Trophoblast cell (in vitro differentiated cells and primary cell): ENCODE measurements around the gene KCNMA1.

Experiments
- DNase-seq, 2 donors: peaks; one replicate each; pipeline ENCODE4 v3.0.0-alpha.2; 2016
- H2AFZ ChIP-seq: 2 replicates; pipeline ENCODE4 v1.6.1; 2013; ENCODE audit warnings: low read length, moderate library complexity, mild to moderate bottlenecking; ENCODE audit not compliant: insufficient read depth, poor library complexity
- H2AK5ac ChIP-seq: 2 replicates; pipeline ENCODE4 v1.6.1; 2013; ENCODE audit warnings: mild to moderate bottlenecking, low read length
- H2BK120ac ChIP-seq: 2 replicates; pipeline ENCODE4 v1.6.1; 2013; ENCODE audit warnings: low read length, mild to moderate bottlenecking, moderate library complexity; ENCODE audit not compliant: insufficient read depth, poor library complexity
- H2BK12ac ChIP-seq: 2 replicates; pipeline ENCODE4 v1.6.1; 2013; ENCODE audit warnings: mild to moderate bottlenecking, low read length, moderate library complexity
- H2BK5ac ChIP-seq: 2 replicates; pipeline ENCODE4 v1.6.1; 2013; ENCODE audit warnings: low read length, low read depth, moderate library complexity, mild to moderate bottlenecking; ENCODE audit not compliant: poor library complexity
- H3K14ac ChIP-seq: 2 replicates; pipeline ENCODE4 v1.6.1; 2013; ENCODE audit warnings: mild to moderate bottlenecking, low read length
- H3K18ac ChIP-seq: 2 replicates; pipeline ENCODE4 v1.6.1; 2013; ENCODE audit warnings: mild to moderate bottlenecking, low read length
- H3K23ac ChIP-seq: 2 replicates; pipeline ENCODE4 v1.6.1; 2013; ENCODE audit warnings: low read length
- H3K27ac ChIP-seq: 2 replicates; pipeline ENCODE4 v1.5.1; 2013; ENCODE audit warnings: low read depth, mild to moderate bottlenecking, inconsistent platforms, low read length, moderate library complexity
- H3K27me3 ChIP-seq: 2 replicates; pipeline ENCODE4 v1.6.1; 2013; ENCODE audit warnings: inconsistent platforms, mild to moderate bottlenecking, low read length, moderate library complexity; ENCODE audit not compliant: insufficient read depth
- H3K36me3 ChIP-seq, 2 experiments: 1 replicate in 1 of 2; 2 replicates in 1 of 2; pipeline ENCODE4 v1.6.1; 2013; ENCODE audit warnings: low read length in 2 of 2, mild to moderate bottlenecking in 2 of 2, moderate library complexity in 1 of 2; ENCODE audit not compliant: insufficient read depth in 2 of 2, control insufficient read depth in 1 of 2
- H3K4ac ChIP-seq: 2 replicates; pipeline ENCODE4 v1.6.1; 2013; ENCODE audit warnings: low read depth, mild to moderate bottlenecking, low read length, moderate library complexity
- H3K4me1 ChIP-seq, 2 experiments: 1 replicate in 1 of 2; 2 replicates in 1 of 2; pipeline ENCODE4 v1.6.1; 2013; ENCODE audit warnings: low read length in 2 of 2, mild to moderate bottlenecking in 2 of 2, moderate library complexity in 1 of 2; ENCODE audit not compliant: insufficient read depth in 2 of 2, control insufficient read depth in 1 of 2
- H3K4me2 ChIP-seq: 2 replicates; pipeline ENCODE4 v1.6.1; 2013; ENCODE audit warnings: inconsistent platforms, mild to moderate bottlenecking, low read length, moderate library complexity
- H3K4me3 ChIP-seq: 2 replicates; pipeline ENCODE4 v1.5.1; 2013; ENCODE audit warnings: mild to moderate bottlenecking, low read depth, low read length, inconsistent platforms
- H3K79me1 ChIP-seq: one replicate; pipeline ENCODE4 v1.6.1; 2013; ENCODE audit warnings: low read length
- H3K79me2 ChIP-seq: 2 replicates; pipeline ENCODE4 v1.6.1; 2013; ENCODE audit warnings: low read length, mild to moderate bottlenecking; ENCODE audit not compliant: control insufficient read depth, insufficient read depth, poor library complexity
- H3K9ac ChIP-seq: 2 replicates; pipeline ENCODE4 v1.6.1; 2013; ENCODE audit warnings: mild to moderate bottlenecking, low read length
- H3K9me3 ChIP-seq: 2 replicates; pipeline ENCODE4 v1.6.1; 2013; ENCODE audit warnings: low read depth, mild to moderate bottlenecking, control low read depth, inconsistent platforms, low read length; ENCODE audit not compliant: insufficient read depth
- H4K12ac ChIP-seq: 2 replicates; pipeline ENCODE4 v1.6.1; 2013; ENCODE audit warnings: low read depth, mild to moderate bottlenecking, low read length, moderate library complexity
- H4K8ac ChIP-seq: 2 replicates; pipeline ENCODE4 v1.6.1; 2013; ENCODE audit warnings: low read depth, mild to moderate bottlenecking, low read length, moderate library complexity
- H4K91ac ChIP-seq: one replicate; pipeline ENCODE4 v1.6.1; 2013; ENCODE audit warnings: low read depth, mild to moderate bottlenecking, low read length, moderate library complexity
- WGBS: extraction: QIAGEN DNeasy Blood & Tissue Kit; methylation state at CpG from one replicate; pipeline ENCODE4 v1.1.7; 2013; ENCODE audit warnings: missing lambda C conversion rate; ENCODE audit not compliant: insufficient read length, insufficient coverage; ENCODE audit errors: extremely low coverage; 5-methylcytosine and 5-hydroxymethylcytosine counted together

The KCNMA1 gene

DNA sequence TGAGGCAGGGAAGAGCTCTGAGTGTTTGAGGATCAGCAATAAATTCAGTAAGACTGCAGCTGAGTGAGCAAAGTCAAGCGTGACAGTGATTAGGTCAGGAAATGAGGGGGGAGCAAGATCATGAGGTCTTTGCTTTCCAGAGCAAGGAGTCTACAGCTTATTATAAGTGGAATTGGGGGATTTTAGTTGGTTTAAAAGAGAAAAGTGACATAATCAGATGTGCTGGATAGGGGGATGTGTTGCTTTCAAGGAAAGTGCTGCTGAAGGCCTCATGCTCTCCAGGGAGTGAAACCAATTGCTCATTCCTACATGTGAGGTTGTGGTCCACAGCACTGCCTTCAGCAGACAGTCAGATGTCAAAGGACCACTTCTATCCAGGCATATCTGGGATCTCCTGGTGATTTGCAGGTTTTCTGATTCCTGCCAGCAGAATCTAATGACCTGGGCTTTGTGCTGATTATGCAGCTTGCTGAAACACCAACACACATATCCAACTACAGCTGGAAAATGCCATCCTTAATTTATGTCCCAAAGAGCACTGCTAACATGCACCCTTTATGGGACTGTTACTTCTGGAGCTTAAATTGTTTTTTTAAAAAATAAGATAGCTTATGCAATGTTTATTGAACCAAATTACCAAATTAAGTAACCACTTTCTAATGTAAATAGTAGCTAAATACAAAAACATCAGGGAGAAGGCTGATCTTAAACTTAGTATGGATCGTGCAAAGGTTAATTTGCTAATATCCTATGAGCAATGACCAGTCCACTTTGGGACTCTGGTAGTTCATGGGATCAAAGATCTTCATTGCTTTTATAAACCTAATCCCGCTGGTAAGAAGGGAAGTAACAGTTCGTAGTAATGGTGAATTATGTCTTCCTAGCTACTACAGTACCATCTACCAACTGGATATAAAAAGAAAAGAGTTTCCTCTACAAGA, 607.6 kb downstream of the KCNMA1 start:
- no peaks in the 10 kb centered on the region for H3K27me3 ChIP-seq

DNA sequence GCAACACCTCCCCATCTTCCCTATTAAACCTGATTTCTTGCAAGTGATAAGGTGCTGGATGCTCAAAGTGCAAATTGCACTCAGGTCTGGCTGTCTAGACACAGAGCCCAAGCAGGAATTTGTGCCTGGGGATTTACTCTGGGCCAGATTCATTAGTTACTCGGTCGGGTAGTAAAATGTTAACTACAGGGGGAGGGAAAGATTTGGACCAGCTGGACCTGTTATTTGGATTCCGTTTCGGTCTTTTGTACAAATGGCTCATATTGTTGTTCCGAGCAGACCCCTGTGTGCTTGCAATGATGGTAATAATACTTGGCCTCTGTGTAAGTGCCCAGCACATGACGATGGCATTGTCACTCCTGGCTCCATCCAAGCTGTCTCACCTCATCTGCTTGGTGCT, 609.6 kb downstream of the KCNMA1 start:
- no peak overlapping the region for H3K9ac ChIP-seq
- no peaks in the 10 kb centered on the region for H3K79me1 ChIP-seq
- no peak overlapping the region for H3K4me2 ChIP-seq
- peaks cover 0 to 5% of the 10 kb centered on the region in 2 experiments for H3K4me1 ChIP-seq
- H3K27me3 ChIP-seq, result no peaks in the 10 kb centered on the region
- no peak overlapping the region for H2AFZ ChIP-seq
- H3K79me2 ChIP-seq, result no peaks in the 10 kb centered on the region
- H2BK5ac ChIP-seq, result no peak overlapping the region
- H2BK12ac ChIP-seq, result no peak overlapping the region
- no peak for DNase-seq
- no peak overlapping the region for H4K8ac ChIP-seq
- H3K9me3 ChIP-seq, result peaks cover 1% of the 10 kb centered on the region
- no peak overlapping the region for H3K4me3 ChIP-seq
- no peak overlapping the region for H2AK5ac ChIP-seq
- H2BK120ac ChIP-seq, result no peak overlapping the region
- H4K12ac ChIP-seq, result no peak overlapping the region
- no CpG with 5 or more reads among the region's 6 CpGs for WGBS
- no peak overlapping the region for H4K91ac ChIP-seq
- no peak overlapping the region for H3K18ac ChIP-seq
- H3K27ac ChIP-seq, result no peak overlapping the region
- H3K36me3 ChIP-seq, result peaks cover 2 to 6% of the 10 kb centered on the region in 2 experiments
- no peak overlapping the region for H3K14ac ChIP-seq
- no peak overlapping the region for H3K23ac ChIP-seq
- H3K4ac ChIP-seq, result no peak overlapping the region

More for the DNA sequence above, 607.6 kb downstream of the KCNMA1 start:
- no peak overlapping the region for H3K14ac ChIP-seq
- no peak overlapping the region for H3K9ac ChIP-seq
- peaks cover 2 to 6% of the 10 kb centered on the region in 2 experiments for H3K36me3 ChIP-seq
- no peak overlapping the region for H4K8ac ChIP-seq
- H4K12ac ChIP-seq, result no peak overlapping the region
- peaks cover 0 to 5% of the 10 kb centered on the region in 2 experiments for H3K4me1 ChIP-seq
- no peak overlapping the region for H3K18ac ChIP-seq
- no peak overlapping the region for H3K4ac ChIP-seq
- H2AFZ ChIP-seq, result no peak overlapping the region
- peaks cover 1% of the 10 kb centered on the region for H3K9me3 ChIP-seq
- H2AK5ac ChIP-seq, result no peak overlapping the region
- no CpG with 5 or more reads among the region's 4 CpGs for WGBS
- no peak overlapping the region for H2BK120ac ChIP-seq
- no peak for DNase-seq
- H3K79me1 ChIP-seq, result no peaks in the 10 kb centered on the region
- no peak overlapping the region for H2BK5ac ChIP-seq
- no peak overlapping the region for H3K27ac ChIP-seq
- no peak overlapping the region for H3K4me3 ChIP-seq
- no peaks in the 10 kb centered on the region for H3K79me2 ChIP-seq
- no peak overlapping the region for H4K91ac ChIP-seq
- no peak overlapping the region for H2BK12ac ChIP-seq
- H3K4me2 ChIP-seq, result no peak overlapping the region
- no peak overlapping the region for H3K23ac ChIP-seq

DNA sequence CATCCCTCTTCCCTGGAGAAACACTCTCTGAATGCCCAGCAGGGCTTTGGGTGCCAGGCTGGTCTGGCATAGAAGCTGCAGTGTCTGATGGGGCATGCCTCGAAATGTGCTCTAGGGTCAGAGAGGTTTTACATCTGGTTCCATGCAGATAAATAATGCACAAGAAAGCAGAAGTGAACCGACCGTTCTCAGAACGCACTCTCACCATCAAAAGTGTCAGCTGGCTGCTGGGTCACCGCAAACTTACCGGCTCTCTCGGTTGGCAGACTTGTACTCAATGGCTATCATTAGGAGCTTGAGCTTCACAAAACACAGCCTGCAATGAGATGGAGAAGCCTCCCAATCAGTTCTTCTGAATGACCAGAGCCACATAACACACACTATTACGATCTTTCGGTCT, 610.0 kb downstream of the KCNMA1 start:
- H2BK12ac ChIP-seq, result no peak overlapping the region
- H3K27ac ChIP-seq, result no peak overlapping the region
- no peak overlapping the region for H2BK5ac ChIP-seq
- H3K27me3 ChIP-seq, result no peaks in the 10 kb centered on the region
- H4K12ac ChIP-seq, result no peak overlapping the region
- no peak overlapping the region for H3K9ac ChIP-seq
- no peak for DNase-seq
- no peak overlapping the region for H4K8ac ChIP-seq
- no peaks in the 10 kb centered on the region for H3K79me2 ChIP-seq
- no peak overlapping the region for H2AFZ ChIP-seq
- H3K36me3 ChIP-seq, result peaks cover 2 to 6% of the 10 kb centered on the region in 2 experiments
- no peak overlapping the region for H4K91ac ChIP-seq
- WGBS, result no CpG with 5 or more reads among the region's 9 CpGs
- no peak overlapping the region for H3K4me2 ChIP-seq
- H3K4me1 ChIP-seq, result peaks cover 0 to 5% of the 10 kb centered on the region in 2 experiments
- H3K14ac ChIP-seq, result no peak overlapping the region
- H3K4ac ChIP-seq, result no peak overlapping the region
- no peak overlapping the region for H3K4me3 ChIP-seq
- H3K9me3 ChIP-seq, result peaks cover 1% of the 10 kb centered on the region
- H2BK120ac ChIP-seq, result no peak overlapping the region
- no peak overlapping the region for H2AK5ac ChIP-seq
- H3K18ac ChIP-seq, result no peak overlapping the region
- H3K79me1 ChIP-seq, result no peaks in the 10 kb centered on the region
- H3K23ac ChIP-seq, result no peak overlapping the region

DNA sequence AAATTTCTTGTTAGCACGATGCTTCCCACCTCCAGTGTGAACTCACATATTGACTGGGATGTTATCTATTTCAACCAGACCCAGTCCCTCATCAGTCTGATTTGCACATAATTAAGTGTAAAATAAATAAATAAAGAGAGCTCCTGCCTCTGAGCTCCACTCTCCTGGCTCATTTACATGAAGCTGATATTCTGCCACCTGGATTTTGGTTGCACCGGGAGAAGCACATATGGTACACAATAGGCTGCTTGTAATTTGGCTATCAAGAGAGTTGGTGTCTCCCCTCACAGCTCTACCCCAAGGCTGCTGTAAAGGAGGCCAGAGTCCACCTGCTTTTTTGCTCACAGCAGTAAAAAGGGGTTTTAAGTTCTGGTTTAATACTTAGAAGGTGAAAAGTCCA, 610.5 kb downstream of the KCNMA1 start:
- Histone ChIP-seq H2AFZ (no peak overlapping the region), H2AK5ac (no peak overlapping the region), H3K9ac (no peak overlapping the region), H3K4ac (no peak overlapping the region), H2BK120ac (no peak overlapping the region), H3K23ac (no peak overlapping the region), H3K27me3 (no peaks in the 10 kb centered on the region), H3K27ac (no peak overlapping the region), H3K18ac (no peak overlapping the region), H3K4me1 (peaks cover 0 to 5% of the 10 kb centered on the region in 2 experiments), H4K91ac (no peak overlapping the region), H3K79me1 (no peaks in the 10 kb centered on the region), H2BK5ac (no peak overlapping the region), H4K8ac (no peak overlapping the region), H3K9me3 (peaks cover 1% of the 10 kb centered on the region), H3K79me2 (no peaks in the 10 kb centered on the region), H3K14ac (no peak overlapping the region), H3K4me2 (no peak overlapping the region), H2BK12ac (no peak overlapping the region), H3K36me3 (peaks cover 2 to 6% of the 10 kb centered on the region in 2 experiments), H4K12ac (no peak overlapping the region), H3K4me3 (no peak overlapping the region)
- no CpG with 5 or more reads among the region's 2 CpGs for WGBS
- no peak for DNase-seq
